Measurements from ENCODE around the gene ISYNA1. TPM values are rescaled to one million over a fixed set of nuclear protein-coding genes. Genes with fewer than 3 reads are reported as not detected.

ISYNA1 gene
- total RNA-seq, 1 donor, result 8.0 TPM

DNA sequence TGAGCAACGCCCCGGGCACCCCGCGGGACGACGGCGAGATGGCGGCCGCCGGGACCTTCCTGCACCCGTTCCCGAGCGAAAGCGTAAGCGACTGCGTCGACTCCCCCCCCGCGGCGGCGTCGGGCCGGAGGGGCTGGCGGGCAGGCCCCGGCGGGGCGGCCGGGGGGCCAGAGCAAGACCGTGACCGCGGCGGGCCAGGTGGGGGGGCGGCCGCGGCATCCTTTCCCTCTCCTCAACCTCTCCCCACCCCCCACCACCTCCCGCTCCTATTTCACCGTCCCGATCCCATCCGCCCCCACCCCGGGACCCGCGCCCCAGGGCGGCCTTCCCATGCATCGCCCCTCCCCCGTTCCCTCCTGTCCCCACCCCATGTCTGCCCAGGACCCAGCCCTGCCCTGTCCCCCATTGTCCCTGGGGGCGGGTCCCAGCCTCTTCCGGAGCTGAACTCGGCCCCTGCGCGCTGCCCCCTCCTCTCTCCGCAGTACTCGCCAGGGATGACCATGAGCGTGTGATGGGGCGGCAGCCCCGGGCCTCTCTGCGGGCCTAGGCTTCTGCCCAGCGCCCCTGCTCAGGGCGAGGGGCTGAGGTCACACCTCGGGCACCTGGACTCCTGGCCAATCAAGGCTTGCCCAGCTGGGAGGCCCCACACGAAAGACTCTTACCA is 4.1 kb downstream of the ISYNA1 start:
- no peaks in the 10 kb centered on the region for H3K9me3 ChIP-seq (ENCODE audit: low read depth, low read length)
- no peak overlapping the region for H3K27ac ChIP-seq (ENCODE audit: low read depth, low read length)
- H3K79me2 ChIP-seq (ENCODE audit: insufficient read depth, low read length), result peaks cover 8% of the 10 kb centered on the region
- no peak overlapping the region for H3K4me2 ChIP-seq (ENCODE audit: insufficient read depth, low read length)
- DNase-seq (ENCODE audit: insufficient read length, low spot score, missing footprints), result peak; percentile 81
- H3K36me3 ChIP-seq (ENCODE audit: insufficient read depth, low read length), result peaks cover 14% of the 10 kb centered on the region
- H3K4me3 ChIP-seq (ENCODE audit: insufficient read depth, low read length), result no peak overlapping the region
- peaks cover 11% of the 10 kb centered on the region for H4K20me1 ChIP-seq (ENCODE audit: insufficient read depth, low read length)
- no peak overlapping the region for H2AFZ ChIP-seq (ENCODE audit: low read length)
- H3K4me1 ChIP-seq (ENCODE audit: insufficient read depth, low read length), result peaks cover 22% of the 10 kb centered on the region
- TF ChIP-seq, protein P1, sequence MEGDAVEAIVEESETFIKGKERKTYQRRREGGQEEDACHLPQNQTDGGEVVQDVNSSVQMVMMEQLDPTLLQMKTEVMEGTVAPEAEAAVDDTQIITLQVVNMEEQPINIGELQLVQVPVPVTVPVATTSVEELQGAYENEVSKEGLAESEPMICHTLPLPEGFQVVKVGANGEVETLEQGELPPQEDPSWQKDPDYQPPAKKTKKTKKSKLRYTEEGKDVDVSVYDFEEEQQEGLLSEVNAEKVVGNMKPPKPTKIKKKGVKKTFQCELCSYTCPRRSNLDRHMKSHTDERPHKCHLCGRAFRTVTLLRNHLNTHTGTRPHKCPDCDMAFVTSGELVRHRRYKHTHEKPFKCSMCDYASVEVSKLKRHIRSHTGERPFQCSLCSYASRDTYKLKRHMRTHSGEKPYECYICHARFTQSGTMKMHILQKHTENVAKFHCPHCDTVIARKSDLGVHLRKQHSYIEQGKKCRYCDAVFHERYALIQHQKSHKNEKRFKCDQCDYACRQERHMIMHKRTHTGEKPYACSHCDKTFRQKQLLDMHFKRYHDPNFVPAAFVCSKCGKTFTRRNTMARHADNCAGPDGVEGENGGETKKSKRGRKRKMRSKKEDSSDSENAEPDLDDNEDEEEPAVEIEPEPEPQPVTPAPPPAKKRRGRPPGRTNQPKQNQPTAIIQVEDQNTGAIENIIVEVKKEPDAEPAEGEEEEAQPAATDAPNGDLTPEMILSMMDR (IDR thresholded peaks at IDR 0.05; ENCODE audit: extremely low read depth, low read depth, low read length), result no peak
- no peaks in the 10 kb centered on the region for H3K27me3 ChIP-seq (ENCODE audit: insufficient read depth, low read length)

DNA sequence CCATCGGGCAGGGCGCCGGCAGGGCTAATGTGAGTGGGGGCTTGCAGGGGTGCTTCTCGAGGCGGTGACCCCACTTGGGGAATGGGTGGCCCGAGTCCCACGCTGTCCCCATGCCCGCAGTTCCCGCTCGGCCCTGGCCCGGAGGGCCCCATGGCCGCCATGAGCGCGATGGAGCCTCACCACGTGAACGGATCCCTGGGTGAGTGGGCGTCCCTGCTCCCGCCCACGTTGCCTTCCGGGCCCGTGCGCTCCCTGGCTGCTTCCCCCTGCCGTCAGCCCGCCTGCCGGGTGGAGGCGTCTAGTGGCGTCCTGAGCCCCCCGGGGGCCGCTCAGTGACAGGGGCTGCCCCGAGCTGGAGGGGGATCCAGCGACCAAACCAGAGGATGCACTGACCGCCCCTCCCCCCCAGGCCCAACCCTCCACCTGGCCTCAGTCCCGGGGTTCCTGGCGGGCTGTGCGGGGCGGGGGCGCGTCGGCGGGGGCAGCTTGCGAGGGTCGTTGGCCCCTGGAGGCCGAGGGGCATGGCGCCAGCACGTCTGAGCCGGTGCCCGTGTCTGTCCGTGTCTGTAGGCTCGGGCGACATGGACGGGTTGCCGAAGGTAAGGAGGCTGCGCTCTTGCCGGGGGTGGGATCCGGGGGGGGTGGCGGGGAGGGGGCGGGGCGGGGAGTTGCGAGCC is 4.8 kb downstream of the ISYNA1 start:
- DNase-seq (ENCODE audit: insufficient read length, low spot score, missing footprints), result peak; percentile 88
- no peaks in the 10 kb centered on the region for H3K9me3 ChIP-seq (ENCODE audit: low read depth, low read length)
- TF ChIP-seq, protein P1 (IDR thresholded peaks at IDR 0.05; ENCODE audit: extremely low read depth, low read depth, low read length), result no peak
- peak overlapping the region; percentile 45 for H3K4me2 ChIP-seq (ENCODE audit: insufficient read depth, low read length)
- no peak overlapping the region for H2AFZ ChIP-seq (ENCODE audit: low read length)
- H3K27ac ChIP-seq (ENCODE audit: low read depth, low read length), result no peak overlapping the region
- peaks cover 14% of the 10 kb centered on the region for H3K36me3 ChIP-seq (ENCODE audit: insufficient read depth, low read length)
- peaks cover 20% of the 10 kb centered on the region for H3K4me1 ChIP-seq (ENCODE audit: insufficient read depth, low read length)
- peaks cover 14% of the 10 kb centered on the region for H3K79me2 ChIP-seq (ENCODE audit: insufficient read depth, low read length)
- no peaks in the 10 kb centered on the region for H3K27me3 ChIP-seq (ENCODE audit: insufficient read depth, low read length)
- peaks cover 9% of the 10 kb centered on the region for H4K20me1 ChIP-seq (ENCODE audit: insufficient read depth, low read length)
- peak overlapping the region; percentile 51 for H3K4me3 ChIP-seq (ENCODE audit: insufficient read depth, low read length)

- Histone ChIP-seq H3K4me3 (ENCODE audit: insufficient read depth, low read length) (no peak overlapping the region), H4K20me1 (ENCODE audit: insufficient read depth, low read length) (peaks cover 12% of the 10 kb centered on the region), H3K79me2 (ENCODE audit: insufficient read depth, low read length) (peaks cover 20% of the 10 kb centered on the region), H2AFZ (ENCODE audit: low read length) (no peak overlapping the region), H3K4me1 (ENCODE audit: insufficient read depth, low read length) (peaks cover 16% of the 10 kb centered on the region), H3K27ac (ENCODE audit: low read depth, low read length) (no peak overlapping the region), H3K9me3 (ENCODE audit: low read depth, low read length) (no peaks in the 10 kb centered on the region), H3K27me3 (ENCODE audit: insufficient read depth, low read length) (no peaks in the 10 kb centered on the region), H3K36me3 (ENCODE audit: insufficient read depth, low read length) (peaks cover 14% of the 10 kb centered on the region), H3K4me2 (ENCODE audit: insufficient read depth, low read length) (no peak overlapping the region)
- TF ChIP-seq, protein P1 (IDR thresholded peaks at IDR 0.05; ENCODE audit: extremely low read depth, low read depth, low read length), result no peak
- peak; percentile 84 for DNase-seq (ENCODE audit: insufficient read length, low spot score, missing footprints)
These were observed 5.5 kb downstream of the ISYNA1 start for GRCh38 chr19:18432275-18433014.

Measured in osteoblast (primary cell).